HCT116 (cell line): ENCODE results near the gene RAI1. TPM values are rescaled to one million over a fixed set of nuclear protein-coding genes. Genes with fewer than 3 reads are reported as not detected.

ENCODE experiments used
- ATAC-seq: fragments of 200-7000 bp; cut with Tn5 transposase; 2 replicates; pipeline ENCODE4 v1.9.1; 2020; ENCODE audit warnings: mild to moderate bottlenecking, moderate library complexity
- BruUV-seq: library from RNA; stranded (reverse); fragments of 400-500 nt; replicated peaks from 2 replicates; lab custom pipeline; 2021; lab: Mats Ljungman, UMichigan
- CTCF ChIA-PET: fragments of 300-600 bp; sonication (Branson Sonifier 250); formaldehyde crosslinking; loops from one replicate; lab custom pipeline; 2021; ENCODE audit warnings: antibody characterized with exemption; lab: Charles Lee
- POLR2A ChIA-PET: fragments of 300-600, 350-600 bp; sonication (Branson Sonifier 250); formaldehyde crosslinking; loops from one replicate; lab custom pipeline; 2021; ENCODE audit warnings: antibody characterized with exemption; lab: Charles Lee
- RAD21 ChIA-PET, 2 experiments: fragments of 300-600 bp; sonication (Branson Sonifier 250); formaldehyde crosslinking; loops; one replicate each; lab custom pipeline; 2023; ENCODE audit warnings: low total read pairs in 2 of 2; ENCODE audit not compliant: uncharacterized antibody in 2 of 2, unreplicated experiment in 2 of 2, low non-redundant PET in 1 of 2; lab: Charles Lee
- DNase-seq: peaks from one replicate; pipeline ENCODE4 v3.0.0-alpha.2; 2010; ENCODE audit warnings: low read depth, low spot score
- H2AFZ ChIP-seq: fragments of 200-600 bp; shearing (Covaris generic), sonication (generic); 2 replicates; pipeline ENCODE4 v1.6.1; 2017; ENCODE audit warnings: low read depth, mixed run types, mixed read lengths, antibody characterized with exemption, low read length; ENCODE audit not compliant: poor library complexity, severe bottlenecking
- H3K27ac ChIP-seq: 2 replicates; pipeline ENCODE4 v1.5.1; 2012; ENCODE audit warnings: low read depth, low read length
- H3K27me3 ChIP-seq: fragments of 200-600 bp; sonication (generic); 2 replicates; pipeline ENCODE4 v1.6.1; 2016; ENCODE audit warnings: mixed run types, low read length, mixed read lengths; ENCODE audit not compliant: insufficient read depth
- H3K36me3 ChIP-seq, 2 experiments: fragments of 200-500 bp in 1 of 2; fragments of 200-600 bp in 1 of 2; sonication (Bioruptor generic) in 1 of 2; sonication (generic) in 1 of 2; 2 replicates each; pipeline versions ENCODE4 v1.5.1 to v1.6.1; 2014 to 2016; ENCODE audit warnings: low read length in 2 of 2, inconsistent platforms in 1 of 2, mixed read lengths in 1 of 2, mixed run types in 1 of 2; ENCODE audit not compliant: insufficient read depth in 2 of 2, control insufficient read depth in 1 of 2
- H3K4me1 ChIP-seq, 2 experiments: fragments of 200-600 bp in 1 of 2; sonication (generic) in 1 of 2; 2 replicates each; pipeline versions ENCODE4 v1.5.1 to v1.6.1; 2012 to 2017; ENCODE audit warnings: low read length in 2 of 2, inconsistent platforms in 1 of 2, mild to moderate bottlenecking in 1 of 2, mixed read lengths in 1 of 2, mixed run types in 1 of 2, moderate library complexity in 1 of 2; ENCODE audit not compliant: insufficient read depth in 2 of 2, control insufficient read depth in 1 of 2
- H3K4me2 ChIP-seq: fragments of 200-600 bp; sonication (generic); 2 replicates; pipeline ENCODE4 v1.6.1; 2017; ENCODE audit warnings: mixed run types, low read length, mixed read lengths
- H3K4me3 ChIP-seq, 2 experiments: fragments of 200-600 bp in 1 of 2; sonication (generic) in 1 of 2; replicated peaks in 1 of 2; 2 replicates each; pipeline ENCODE4 v1.5.1; 2011 to 2016; ENCODE audit warnings: low read length in 2 of 2, control low read depth in 1 of 2, low read depth in 1 of 2, mild to moderate bottlenecking in 1 of 2, mixed read lengths in 1 of 2, mixed run types in 1 of 2
- H3K79me2 ChIP-seq: fragments of 200-600 bp; sonication (generic); 2 replicates; pipeline ENCODE4 v1.6.1; 2017; ENCODE audit warnings: mild to moderate bottlenecking, mixed run types, low read length, moderate library complexity, mixed read lengths; ENCODE audit not compliant: insufficient read depth
- H3K9ac ChIP-seq: fragments of 200-600 bp; sonication (generic); 2 replicates; pipeline ENCODE4 v1.6.1; 2016; ENCODE audit warnings: low read length, mixed read lengths
- H3K9me2 ChIP-seq: fragments of 200-600 bp; sonication (generic), shearing (Covaris generic); 2 replicates; pipeline ENCODE4 v1.6.1; 2017; ENCODE audit warnings: mixed run types, mild to moderate bottlenecking, moderate library complexity; ENCODE audit not compliant: insufficient read depth
- H3K9me3 ChIP-seq, 2 experiments: fragments of 200-500 bp in 1 of 2; fragments of 200-600 bp in 1 of 2; sonication (Bioruptor generic) in 1 of 2; sonication (generic) in 1 of 2; 2 replicates each; pipeline ENCODE4 v1.6.1; 2014 to 2017; ENCODE audit warnings: low read length in 2 of 2, mixed read lengths in 2 of 2, inconsistent platforms in 1 of 2, low read depth in 1 of 2, mild to moderate bottlenecking in 1 of 2, mixed run types in 1 of 2, moderate library complexity in 1 of 2; ENCODE audit not compliant: control insufficient read depth in 1 of 2, insufficient read depth in 1 of 2
- H4K20me1 ChIP-seq: fragments of 200-600 bp; sonication (generic), shearing (Covaris generic); 2 replicates; pipeline ENCODE4 v1.6.1; 2017; ENCODE audit warnings: mixed run types, mild to moderate bottlenecking, moderate library complexity; ENCODE audit not compliant: insufficient read depth
- ATF3 ChIP-seq: IDR thresholded peaks from 2 replicates; pipeline ENCODE4 v1.6.1; 2012
- CBX3 ChIP-seq: IDR thresholded peaks from 2 replicates; pipeline ENCODE4 v1.6.1; 2012; ENCODE audit warnings: low read depth
- CTCF ChIP-seq, 3 experiments: fragments of 200-600 bp in 1 of 3; sonication (generic) in 1 of 3; IDR thresholded peaks in 2 of 3; conservative IDR thresholded peaks in 1 of 3; 2 replicates each; pipeline ENCODE4 v1.5.1; 2012 to 2017; ENCODE audit warnings: low read depth in 2 of 3, low read length in 2 of 3, antibody characterized with exemption in 1 of 3, borderline replicate concordance in 1 of 3, control low read depth in 1 of 3, mild to moderate bottlenecking in 1 of 3, mixed read lengths in 1 of 3, mixed run types in 1 of 3, moderate library complexity in 1 of 3; ENCODE audit not compliant: insufficient read depth in 1 of 3
- EGR1 ChIP-seq: IDR thresholded peaks from 2 replicates; pipeline ENCODE4 v1.6.1; 2012; ENCODE audit warnings: low read depth
- ELF1 ChIP-seq: IDR thresholded peaks from 2 replicates; pipeline ENCODE4 v1.6.1; 2012; ENCODE audit warnings: low read depth, borderline replicate concordance
- EZH2 ChIP-seq: fragments of 200-600 bp; sonication (generic); IDR thresholded peaks from 2 replicates; pipeline ENCODE4 v1.6.1; 2017; ENCODE audit warnings: antibody characterized with exemption, mixed run types
- FOSL1 ChIP-seq: IDR thresholded peaks from 2 replicates; pipeline ENCODE4 v1.6.1; 2012; ENCODE audit warnings: low read depth
- JUND ChIP-seq: IDR thresholded peaks from 2 replicates; pipeline ENCODE4 v1.6.1; 2012
- MAX ChIP-seq: IDR thresholded peaks from 2 replicates; pipeline ENCODE4 v1.6.1; 2012
- POLR2A ChIP-seq: IDR thresholded peaks from 2 replicates; pipeline ENCODE4 v1.7.0; 2011; ENCODE audit warnings: borderline replicate concordance; ENCODE audit not compliant: insufficient read depth, insufficient read length; ENCODE audit errors: extremely low read depth
- RAD21 ChIP-seq: IDR thresholded peaks from 2 replicates; pipeline ENCODE4 v1.6.1; 2012; ENCODE audit warnings: low read depth, mild to moderate bottlenecking
- SRF ChIP-seq: IDR thresholded peaks from 2 replicates; pipeline ENCODE4 v1.6.1; 2012; ENCODE audit warnings: low read depth
- TCF7L2 ChIP-seq: IDR thresholded peaks from 2 replicates; pipeline ENCODE4 v1.7.0; 2011; ENCODE audit warnings: borderline replicate concordance, inconsistent platforms; ENCODE audit not compliant: insufficient read depth, insufficient read length; ENCODE audit errors: extremely low read depth
- ZBTB33 ChIP-seq: IDR thresholded peaks from 2 replicates; pipeline ENCODE4 v1.6.1; 2011; ENCODE audit warnings: mild to moderate bottlenecking, low read length, moderate library complexity; ENCODE audit not compliant: insufficient replicate concordance; ENCODE audit errors: extremely low read depth
- ZFX ChIP-seq: fragments of 450-650 bp; IDR thresholded peaks from 2 replicates; pipeline ENCODE4 v1.6.1; 2017
- ZNF274 ChIP-seq: fragments of 200-500 bp; sonication (Bioruptor generic); IDR thresholded peaks from 2 replicates; pipeline ENCODE4 v1.6.1; 2014; ENCODE audit warnings: mild to moderate bottlenecking, low read depth, low read length, inconsistent platforms
- intact Hi-C: fragments of 100-400 bp; cut with micrococcal nuclease; formaldehyde crosslinking; loops from 2 replicates; pipeline ENCODE4 v1.10.0; 2022
- total RNA-seq: library from RNA; stranded (reverse); gene quantifications from one replicate; pipeline ENCODE4 v1.2.1, GENCODE V29; 2021; ENCODE audit not compliant: unreplicated experiment

Gene RAI1
- total RNA-seq, 1 experiment from 2014 or later: 38.5 TPM

GRCh38 chr17:17792037-17792550, 110.8 kb downstream of the RAI1 start (continued):
- TF ChIP-seq EZH2 (no peak), SRF (no peak), ELF1 (no peak)

- Histone ChIP-seq H3K4me3 (no peak overlapping the region), H3K4me2 (no peak overlapping the region), H3K4me1 (no peaks in the 10 kb centered on the region), H3K9me3 (no peaks in the 10 kb centered on the region), H3K27ac (no peak overlapping the region), H3K79me2 (peaks cover 22% of the 10 kb centered on the region; the same call in 1 of the 2 replicates), H2AFZ (no peak overlapping the region), H4K20me1 (no peaks in the 10 kb centered on the region), H3K9me2 (no peaks in the 10 kb centered on the region), H3K36me3 (peaks cover 0 to 3% of the 10 kb centered on the region in 2 experiments; a peak in 2 of 4 replicates), H3K9ac (no peak overlapping the region), H3K27me3 (no peaks in the 10 kb centered on the region)
- POLR2A ChIA-PET: no interaction called here
- intact Hi-C loops: no loop called here
- RAD21 ChIA-PET: no interaction called here
- DNase-seq: no peak
- no peak for ATAC-seq
- CTCF ChIA-PET: no interaction called here
- TF ChIP-seq MAX: no peak
- TF ChIP-seq CTCF (IDR thresholded peaks at IDR 0.05 in 2 of 3, conservative IDR thresholded peaks at IDR 0.05 in 1 of 3; ENCODE audit: borderline replicate concordance in 1 of 3, insufficient read depth in 1 of 3, low read depth in 2 of 3, low read length in 2 of 3): no peak
- TF ChIP-seq SRF: no peak
- TF ChIP-seq ATF3: no peak
- no peak for TF ChIP-seq RAD21
- TF ChIP-seq ZNF274: no peak
- no peak for TF ChIP-seq TCF7L2
- no peak for TF ChIP-seq JUND
- TF ChIP-seq ZBTB33: no peak
- no peak for TF ChIP-seq ZFX
- TF ChIP-seq EGR1: no peak
- TF ChIP-seq POLR2A: no peak
- TF ChIP-seq FOSL1: no peak
- no peak for TF ChIP-seq CBX3
- BruUV-seq: no TSS peak
Observed at GRCh38 chr17:17792551-17793377, 111.5 kb downstream of the RAI1 start.
